Activated CD4-positive, CD25-positive, alpha-beta regulatory T cell treated with anti-CD3 and anti-CD28 coated beads, Interleukin-2, amount 50 U/mL, for 24 hours (primary cell): Measurements from ENCODE around the gene STX8.

ENCODE experiments used
- ATAC-seq, 2 donors: fragments of 150-1000 bp; cut with Tn5 transposase; one replicate each; pipeline ENCODE4 v1.10.0; 2021; ENCODE audit warnings: mild to moderate bottlenecking in 1 of 2, moderate library complexity in 1 of 2

Gene STX8

DNA sequence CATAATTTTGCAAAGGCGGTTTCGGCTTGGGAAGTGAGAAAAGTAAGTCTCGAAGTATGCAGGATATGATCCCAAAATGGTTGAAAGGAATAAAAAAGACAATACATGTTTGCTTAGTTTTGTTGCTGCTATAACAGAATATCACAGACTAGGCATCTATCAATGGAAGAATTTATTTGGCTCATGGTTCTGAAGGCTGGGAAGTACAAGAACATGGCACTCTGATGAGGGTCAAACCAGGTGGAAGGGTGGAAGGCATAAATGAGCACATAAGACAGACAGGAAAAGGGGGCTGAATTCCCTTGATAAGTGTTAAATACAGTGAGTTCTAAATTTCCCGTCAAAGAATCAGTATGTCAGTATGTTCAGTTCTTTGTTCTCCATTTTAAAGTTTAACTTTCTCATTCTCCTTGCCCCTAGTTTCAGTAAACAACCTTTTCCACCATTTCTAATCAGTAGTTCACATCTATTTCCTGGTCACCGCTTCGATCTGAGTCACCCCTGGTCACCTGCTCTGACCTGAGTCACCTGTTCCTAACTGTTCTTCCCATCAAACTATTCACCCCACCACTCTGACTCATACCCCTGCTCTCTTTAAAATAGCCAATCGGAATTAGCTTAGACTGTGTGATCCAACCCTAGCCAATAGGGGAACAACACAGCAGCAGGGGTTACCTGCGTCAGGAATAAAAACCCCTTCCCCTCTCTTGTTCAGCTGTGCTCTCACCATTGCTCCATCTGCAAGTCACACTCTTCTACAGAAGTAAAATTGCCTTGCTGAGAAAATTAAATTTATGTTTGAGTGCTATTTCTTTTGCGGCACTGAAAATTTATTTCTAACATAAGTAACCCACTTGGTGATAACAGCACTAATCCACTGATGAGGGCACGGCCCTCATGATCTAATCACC lies 240.8 kb downstream of the STX8 start:
- ATAC-seq, result no peak

GRCh38 chr17:9332132-9332494 lies 243.5 kb downstream of the STX8 start:
- no peak for ATAC-seq

DNA sequence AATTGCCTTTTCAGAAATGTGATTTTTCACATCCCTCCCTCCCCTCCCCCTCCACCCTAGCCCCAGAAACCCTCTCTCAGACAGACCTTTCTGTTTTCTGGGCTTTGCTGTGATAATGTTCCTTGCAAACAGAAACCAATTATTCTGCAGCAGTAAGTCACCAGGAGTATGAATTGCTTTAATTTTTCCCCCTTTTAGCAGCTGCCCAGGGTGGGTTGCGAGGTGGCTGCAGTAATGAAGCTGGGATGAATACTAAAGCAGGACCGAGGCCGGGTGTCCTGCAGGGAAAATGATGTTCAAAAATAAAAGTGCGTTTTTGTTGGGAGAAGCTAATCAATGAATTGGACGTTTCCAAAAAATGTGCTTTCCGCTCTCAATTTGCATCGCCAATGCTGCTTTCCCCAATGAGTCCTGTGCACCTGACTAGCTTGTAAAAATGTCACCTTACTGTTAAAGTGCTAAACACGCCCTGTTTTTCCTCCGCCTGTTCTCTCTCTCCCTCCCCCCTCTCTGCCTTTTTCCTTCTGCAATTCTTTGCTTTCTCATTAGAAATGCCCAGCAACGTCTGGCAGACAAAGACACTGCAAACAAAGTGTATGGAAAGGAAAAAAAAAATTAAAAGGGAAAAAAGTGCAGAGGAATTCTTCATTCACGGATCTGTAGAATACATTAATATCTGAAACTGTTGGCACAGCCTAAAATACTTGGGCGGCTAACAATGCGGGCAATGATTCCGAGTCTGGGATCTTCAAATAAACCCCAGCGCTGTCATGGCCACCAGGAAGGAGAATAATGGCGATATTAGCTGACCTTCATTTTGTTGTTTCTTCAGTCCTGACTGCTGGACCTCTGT lies 244.1 kb downstream of the STX8 start:
- no peak for ATAC-seq

DNA sequence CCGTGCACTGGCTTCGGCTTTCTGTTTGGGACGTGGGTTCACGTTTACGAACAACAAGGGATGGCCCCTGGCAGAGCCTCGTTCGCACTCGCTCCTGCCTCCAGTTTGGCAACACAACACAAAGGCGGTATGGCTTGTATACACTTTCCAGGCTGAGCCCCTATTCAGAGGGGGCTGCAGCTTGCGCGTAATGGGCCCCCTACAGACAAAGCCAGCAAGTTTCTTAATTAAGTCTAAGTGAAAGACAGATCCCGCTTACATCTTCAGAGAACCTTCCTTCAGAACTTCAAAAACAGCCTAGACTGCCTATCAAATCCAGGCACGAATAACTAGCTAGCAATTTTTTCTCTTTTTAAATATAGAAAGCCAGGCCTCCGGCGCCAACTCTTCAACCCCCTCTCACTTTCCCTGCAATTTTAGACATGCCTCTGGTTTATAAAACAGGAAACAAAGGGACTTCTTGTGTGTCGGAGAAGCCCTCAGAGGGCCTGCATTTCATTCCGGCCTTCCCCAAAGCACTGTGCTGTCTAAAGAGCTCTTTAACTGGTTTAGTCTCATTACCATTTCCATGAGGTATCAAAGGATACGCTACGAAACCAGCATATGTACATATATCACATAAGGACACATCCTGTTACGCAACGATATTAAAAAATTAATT lies 244.9 kb downstream of the STX8 start:
- no peak for ATAC-seq

GRCh38 chr17:9330141-9330540 lies 245.5 kb downstream of the STX8 start:
- ATAC-seq, result no peak

DNA sequence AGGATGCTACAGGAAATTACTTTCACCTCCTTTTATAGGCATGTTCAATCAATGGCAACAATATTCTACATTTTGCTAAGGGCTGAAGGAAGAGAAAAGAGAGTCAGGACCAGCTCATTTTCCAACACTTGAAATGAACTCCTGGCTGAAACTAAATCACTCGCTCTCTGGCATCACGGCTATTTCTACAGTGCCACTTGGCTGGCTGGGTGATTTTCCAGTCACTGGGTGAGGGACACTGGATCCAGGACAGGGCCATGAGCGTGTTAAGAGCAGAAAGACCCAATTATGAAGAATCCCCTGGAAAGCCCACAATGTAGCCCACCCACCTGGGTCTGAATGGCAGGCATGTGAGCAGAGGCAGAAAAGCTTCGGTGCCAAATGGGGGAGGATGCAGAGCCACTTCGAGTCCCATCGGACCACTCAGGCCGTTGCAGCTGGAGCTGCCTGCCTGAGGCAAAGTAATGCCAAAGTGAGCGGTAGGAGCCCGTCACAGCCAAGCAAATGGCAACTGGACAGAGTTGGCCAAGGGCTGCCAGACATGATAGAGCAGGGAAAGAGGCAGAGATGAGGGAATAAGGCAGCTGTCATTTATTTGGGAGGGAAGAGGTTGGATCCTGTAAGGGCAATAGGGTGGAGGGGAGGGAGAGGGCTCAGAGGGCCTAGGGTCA lies 246.2 kb downstream of the STX8 start:
- ATAC-seq, result no peak

- no peak for ATAC-seq
These were observed 250.8 kb downstream of the STX8 start for GRCh38 chr17:9324864-9325263.

GRCh38 chr17:9322326-9322725 lies 253.3 kb downstream of the STX8 start:
- no peak for ATAC-seq

DNA sequence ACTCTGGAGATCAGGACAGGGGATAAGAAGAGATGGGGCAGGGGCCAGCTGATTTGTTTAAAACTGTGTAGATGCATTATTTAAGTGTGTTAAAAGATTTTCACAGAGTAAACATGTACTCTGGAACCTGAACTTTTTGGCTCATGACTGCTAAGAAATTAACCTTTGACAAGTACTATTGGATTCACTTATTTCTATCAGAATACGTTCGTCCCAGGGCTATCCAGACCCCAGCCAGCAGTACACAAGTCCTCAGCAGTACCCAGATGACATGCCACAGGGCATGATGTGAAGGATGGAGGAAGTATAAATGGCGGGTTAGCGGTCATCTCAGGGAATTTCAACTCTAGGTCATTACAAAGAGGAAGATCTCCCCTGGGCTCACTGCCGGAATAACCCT lies 253.7 kb downstream of the STX8 start:
- no peak for ATAC-seq

GRCh38 chr17:9315360-9315759 lies 260.3 kb downstream of the STX8 start:
- ATAC-seq, result no peak

DNA sequence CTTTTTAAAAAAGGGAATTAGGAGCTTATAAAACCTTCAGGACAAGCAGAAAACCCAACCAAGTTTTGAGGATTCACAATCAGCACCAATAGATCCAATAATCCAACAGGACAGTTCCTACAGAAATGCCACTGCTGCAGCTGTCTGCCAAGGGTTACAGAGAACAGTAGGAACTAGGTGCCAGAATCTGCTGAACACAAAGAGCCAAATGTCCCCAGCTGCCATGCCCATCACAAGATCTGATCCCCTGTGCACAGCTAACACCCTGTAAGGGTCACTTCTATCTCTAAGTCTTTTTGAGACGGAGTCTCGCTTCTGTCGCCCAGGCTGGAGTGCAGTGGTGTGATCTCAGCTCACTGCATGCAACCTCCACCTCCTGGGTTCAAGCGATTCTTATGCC lies 262.3 kb downstream of the STX8 start:
- no peak for ATAC-seq

DNA sequence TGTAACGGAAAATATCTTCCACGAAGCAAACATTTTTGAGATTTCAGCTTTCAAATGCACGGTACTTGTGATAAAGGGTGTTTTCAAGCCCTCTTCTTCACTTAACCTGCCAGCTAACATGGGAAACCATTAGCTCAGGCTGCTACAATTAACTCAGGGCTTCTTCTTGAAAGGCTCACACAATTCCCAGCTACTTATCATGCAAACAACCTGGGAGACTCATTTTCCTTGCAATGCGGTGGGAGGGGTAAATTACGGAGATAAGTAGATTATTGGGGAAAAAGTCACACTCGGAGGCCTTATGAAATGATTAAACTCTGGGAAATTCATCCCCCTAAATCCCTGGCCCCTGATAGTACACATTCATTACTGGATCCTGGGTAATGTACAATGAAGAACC lies 266.4 kb downstream of the STX8 start:
- no peak for ATAC-seq

- ATAC-seq, result no peak
These were observed 267.6 kb downstream of the STX8 start for GRCh38 chr17:9308069-9308468.

DNA sequence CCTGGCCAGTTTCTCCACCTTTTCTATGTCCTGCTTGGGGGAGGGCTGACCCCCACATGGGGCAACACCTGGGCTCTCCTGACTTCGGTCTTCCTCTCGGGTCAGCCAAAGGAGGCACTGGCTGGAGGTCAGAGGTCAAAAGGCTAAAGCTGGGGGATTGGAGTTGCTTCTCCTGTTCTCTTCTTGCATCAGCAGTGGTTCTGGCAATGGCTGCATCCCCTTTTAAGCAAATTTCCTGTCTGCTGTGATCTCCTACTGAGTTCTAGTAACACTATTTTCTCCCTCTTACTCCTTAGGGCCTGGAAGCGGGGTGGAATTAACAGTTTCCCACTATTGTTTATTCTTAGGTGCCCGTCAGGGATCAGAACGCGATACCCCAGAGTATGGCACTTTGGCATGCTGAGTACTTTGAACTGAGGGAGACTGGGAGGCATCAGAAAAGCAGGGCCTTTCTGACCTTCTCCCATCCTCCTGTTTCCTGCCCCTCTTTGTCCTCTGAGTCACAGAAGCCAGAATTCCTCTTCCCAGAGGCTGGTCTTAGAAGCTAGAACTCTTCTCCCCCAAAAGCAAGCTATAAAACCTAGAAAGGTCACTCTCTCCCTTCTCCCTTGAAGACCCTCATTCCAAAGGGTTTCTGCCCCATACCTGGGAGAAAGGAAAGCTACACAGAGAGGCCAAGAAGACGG lies 268.2 kb downstream of the STX8 start:
- no peak for ATAC-seq

GRCh38 chr17:9306086-9306485 lies 269.5 kb downstream of the STX8 start:
- no peak for ATAC-seq

DNA sequence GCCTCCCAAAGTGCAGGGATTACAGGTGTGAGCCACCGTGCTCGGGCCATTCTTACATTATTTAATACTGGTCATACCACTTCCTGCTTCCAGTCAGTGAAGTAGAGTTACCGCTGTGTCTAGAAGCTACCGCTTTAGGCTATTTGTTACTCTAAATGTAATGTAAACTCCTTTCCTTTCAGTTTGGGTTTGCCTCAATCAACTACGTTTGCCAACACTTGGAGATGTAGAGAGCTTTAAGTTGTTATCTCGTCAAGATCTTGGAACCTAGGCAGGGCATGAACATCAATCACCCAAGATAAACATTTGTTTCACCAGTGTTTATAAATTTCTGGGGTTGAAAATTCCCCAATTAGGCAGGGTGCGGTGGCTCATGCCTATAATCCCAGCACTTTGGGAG lies 275.9 kb downstream of the STX8 start:
- no peak for ATAC-seq

DNA sequence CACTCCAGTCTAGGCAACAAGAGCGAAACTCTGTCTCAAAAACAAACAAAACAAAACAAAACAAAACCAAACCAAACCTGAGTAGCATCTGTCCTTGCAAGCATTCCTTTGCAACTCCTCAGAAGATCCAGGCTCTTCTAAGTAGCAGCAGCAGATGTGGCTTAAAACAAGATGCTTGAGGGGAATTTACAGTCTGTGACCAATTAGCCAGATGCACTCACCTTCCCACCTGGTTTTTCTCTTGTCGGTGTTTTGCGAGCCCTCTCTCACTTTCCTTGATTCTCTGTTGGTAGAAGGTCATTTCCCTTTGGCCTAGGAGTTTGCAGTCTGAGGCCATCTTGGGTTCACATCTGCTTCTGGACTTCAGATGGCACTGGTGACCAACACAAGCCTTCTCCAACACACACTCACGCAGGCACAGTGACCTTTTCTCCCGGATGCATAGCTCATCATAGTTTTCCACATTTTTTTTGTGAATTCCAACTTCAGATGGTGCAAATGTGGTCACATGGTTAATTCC lies 276.8 kb downstream of the STX8 start:
- ATAC-seq, result no peak

- no peak for ATAC-seq
These were observed 277.5 kb downstream of the STX8 start for GRCh38 chr17:9298135-9298534.

GRCh38 chr17:9294661-9295210 lies 280.9 kb downstream of the STX8 start:
- ATAC-seq, result no peak

GRCh38 chr17:9292561-9292941 lies 283.1 kb downstream of the STX8 start:
- ATAC-seq, result no peak

- no peak for ATAC-seq
These were observed 283.6 kb downstream of the STX8 start for GRCh38 chr17:9291912-9292560.
